Endothelial cell of hepatic sinusoid (primary cell): ENCODE results near the gene RFNG.

ENCODE experiments used
- in situ Hi-C: cut with HindIII; loops from 2 replicates; pipeline ENCODE4 v1.10.0; 2017; ENCODE audit warnings: low sequenced_read_pairs

RFNG gene

DNA sequence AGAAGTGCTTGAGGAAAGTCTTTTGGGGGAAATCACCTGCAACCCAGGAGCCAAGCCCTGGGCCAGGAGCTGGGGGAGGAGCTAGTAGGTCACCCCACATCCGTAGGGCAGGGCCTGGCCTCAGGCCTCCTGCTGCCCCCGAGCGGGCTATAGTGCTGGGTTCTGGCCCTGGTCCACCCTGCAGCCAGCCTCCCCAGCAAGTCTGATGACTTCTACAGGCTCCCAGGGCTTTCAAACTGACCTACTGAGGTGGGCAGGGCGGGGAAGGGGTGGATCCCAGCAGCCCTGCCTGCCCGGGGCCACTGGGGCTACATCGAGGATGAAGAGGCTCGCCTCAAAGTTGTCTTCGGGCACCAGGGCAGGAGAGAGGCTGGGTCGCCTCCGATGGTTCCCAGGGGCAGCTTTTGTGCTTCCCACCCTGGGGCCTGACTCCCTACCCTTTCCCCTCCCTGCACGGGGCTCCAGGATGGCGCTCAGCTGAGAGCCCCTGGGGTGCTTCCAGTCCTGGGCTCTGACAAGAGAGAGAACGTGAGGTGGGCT lies 33.9 kb downstream of the RFNG start:
- in situ Hi-C loops, result loop anchor here (10.0 kb wide), 1 partner anchor 397 kb away; the partner anchor contains the start of genes HEXD and OGFOD3

DNA sequence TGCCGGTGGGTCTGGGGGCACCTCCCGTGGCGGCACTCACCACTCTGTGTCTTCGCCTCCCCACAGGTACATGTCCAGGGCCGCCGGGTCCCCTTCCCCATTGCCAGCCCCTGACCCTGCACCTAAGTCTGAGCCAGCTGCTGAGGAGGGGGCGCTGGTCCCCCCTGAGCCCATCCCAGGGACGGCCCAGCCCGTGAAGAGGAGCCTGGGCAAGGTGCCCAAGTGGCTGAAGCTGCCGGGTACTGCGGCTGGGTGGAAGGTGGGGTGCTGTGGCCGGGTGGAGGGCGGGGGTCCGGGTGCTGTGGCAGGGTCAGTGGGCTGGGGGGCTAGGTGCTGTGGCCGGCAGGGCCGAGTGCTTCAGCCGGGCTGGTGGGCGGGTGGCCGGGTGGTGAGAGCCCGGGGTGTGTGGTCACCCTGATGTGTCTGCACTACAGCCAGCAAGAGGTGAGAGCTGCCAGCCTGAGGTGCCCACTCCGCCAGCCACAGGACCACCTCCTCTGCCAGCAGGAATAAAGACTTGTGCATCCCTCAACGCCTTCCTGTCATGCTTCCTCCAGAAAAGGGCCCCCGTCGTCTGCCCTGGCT lies 34.6 kb downstream of the RFNG start:
- in situ Hi-C loops, result loop anchor here (10.0 kb wide), 1 partner anchor 398 kb away; the partner anchor contains the start of genes HEXD and OGFOD3

DNA sequence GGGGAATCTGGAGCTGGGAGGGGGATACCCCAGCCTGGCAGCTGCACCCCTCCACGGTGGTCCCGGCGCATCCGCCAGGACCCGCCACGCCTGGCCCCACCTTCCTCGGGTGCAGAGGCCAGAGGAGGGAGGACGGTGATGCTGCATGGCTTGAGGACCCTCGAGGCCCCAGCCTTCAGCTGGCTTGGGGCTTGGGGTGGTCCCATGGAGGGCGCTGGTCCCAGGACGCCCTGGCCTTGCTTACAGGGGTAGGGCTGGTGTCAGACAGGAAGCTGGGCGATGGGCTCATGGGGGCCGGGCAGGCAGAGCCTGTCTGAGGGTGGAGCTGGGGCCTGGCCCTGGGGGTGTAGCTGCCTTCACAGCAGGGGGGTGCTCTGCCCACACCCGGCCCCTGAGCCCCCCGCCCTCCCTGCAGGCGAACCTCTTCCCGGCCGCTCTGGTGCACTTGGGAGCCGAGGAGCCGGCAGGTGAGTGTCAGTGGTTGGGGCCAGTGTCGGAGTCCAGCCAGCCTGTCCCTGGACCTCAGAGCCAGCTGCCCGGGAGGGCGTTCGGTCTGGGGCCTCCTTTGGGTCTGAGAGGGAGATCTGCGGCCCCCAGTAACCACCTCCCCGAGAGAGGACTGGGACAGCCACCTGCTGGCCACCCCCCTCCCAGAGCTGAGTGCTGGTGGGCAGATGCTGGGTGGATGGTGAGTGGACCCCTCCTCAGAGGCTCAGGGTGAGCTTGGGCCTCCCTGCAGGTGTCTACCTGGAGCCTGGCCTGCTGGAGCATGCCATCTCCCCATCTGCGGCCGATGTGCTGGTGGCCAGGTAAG lies 35.3 kb downstream of the RFNG start:
- in situ Hi-C loops, result loop anchor here (10.0 kb wide), 1 partner anchor 399 kb away; the partner anchor contains the start of genes HEXD and OGFOD3

- in situ Hi-C loops, result loop anchor here (10.0 kb wide), 1 partner anchor 399 kb away; the partner anchor contains the start of genes HEXD and OGFOD3
Measured at GRCh38 chr17:82015311-82015971, 36.2 kb downstream of the RFNG start.

DNA sequence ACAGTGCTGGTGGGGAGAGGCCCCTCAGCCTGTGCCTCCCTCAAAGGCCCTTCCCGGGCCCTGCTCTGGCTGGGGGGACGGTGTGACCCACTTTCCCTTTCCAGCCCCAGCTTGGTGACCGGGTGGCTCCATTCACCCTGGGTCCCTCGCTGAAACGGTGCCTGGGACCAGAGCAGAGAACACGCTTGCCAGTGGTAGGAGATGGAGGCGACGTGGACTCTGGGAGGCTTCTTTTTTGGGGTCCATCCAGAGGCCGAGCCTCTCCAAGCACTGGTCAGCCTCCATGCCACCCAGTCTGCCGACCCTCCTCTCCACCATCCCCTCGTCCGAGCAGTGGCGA lies 36.7 kb downstream of the RFNG start:
- in situ Hi-C loops, result loop anchor here (10.0 kb wide), 1 partner anchor 400 kb away; the partner anchor contains the start of genes HEXD and OGFOD3

DNA sequence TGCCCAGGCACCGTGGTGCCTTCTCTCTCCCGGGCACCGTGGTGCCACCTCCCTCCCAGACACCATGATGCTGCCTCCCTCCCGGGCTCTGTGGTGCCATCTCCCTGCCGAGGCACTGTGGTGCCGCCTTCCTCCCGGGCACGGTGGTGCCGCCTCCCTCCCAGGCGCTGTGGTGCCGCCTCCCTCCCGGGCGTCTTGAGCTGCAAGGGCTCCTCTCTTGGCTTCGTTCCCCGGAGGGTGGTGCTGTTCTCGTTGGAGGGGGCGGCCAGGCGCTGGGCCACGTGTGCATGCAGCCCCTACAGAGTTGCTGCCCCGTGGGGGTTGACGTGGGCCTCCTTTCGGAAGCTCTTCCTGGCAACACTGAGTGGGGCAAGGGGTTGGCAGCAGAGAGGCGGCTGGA lies 37.2 kb downstream of the RFNG start:
- in situ Hi-C loops, result loop anchor here (10.0 kb wide), 1 partner anchor 400 kb away; the partner anchor contains the start of genes HEXD and OGFOD3

DNA sequence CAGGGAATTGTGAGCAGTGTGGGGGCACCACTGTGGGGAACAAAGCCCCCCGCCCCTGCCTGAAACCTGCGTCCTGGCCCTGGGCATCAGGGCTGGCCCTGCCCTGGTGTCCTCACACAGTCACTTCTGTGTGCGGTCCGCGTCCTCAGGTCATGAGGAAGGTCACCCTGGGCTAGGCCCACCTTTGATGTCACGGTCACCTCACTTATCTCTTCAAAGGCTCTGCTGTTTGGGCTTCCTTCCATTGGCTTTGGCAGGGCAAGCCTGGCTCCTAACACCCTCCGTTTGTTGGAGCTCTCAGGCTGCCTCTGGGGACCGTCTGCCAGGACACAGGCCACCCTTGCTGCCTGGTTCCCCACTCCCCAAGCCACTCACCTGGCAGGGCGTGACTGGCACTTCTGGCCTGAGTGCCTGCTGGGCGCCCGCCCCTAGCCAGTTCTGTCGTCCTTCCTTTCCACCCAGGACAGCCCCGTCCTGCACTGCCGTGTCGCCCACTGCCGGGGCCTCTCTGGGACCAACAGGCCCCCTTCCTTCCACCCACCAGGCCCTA lies 37.8 kb downstream of the RFNG start:
- in situ Hi-C loops, result loop anchor here (10.0 kb wide), 1 partner anchor 401 kb away; the partner anchor contains the start of genes HEXD and OGFOD3

DNA sequence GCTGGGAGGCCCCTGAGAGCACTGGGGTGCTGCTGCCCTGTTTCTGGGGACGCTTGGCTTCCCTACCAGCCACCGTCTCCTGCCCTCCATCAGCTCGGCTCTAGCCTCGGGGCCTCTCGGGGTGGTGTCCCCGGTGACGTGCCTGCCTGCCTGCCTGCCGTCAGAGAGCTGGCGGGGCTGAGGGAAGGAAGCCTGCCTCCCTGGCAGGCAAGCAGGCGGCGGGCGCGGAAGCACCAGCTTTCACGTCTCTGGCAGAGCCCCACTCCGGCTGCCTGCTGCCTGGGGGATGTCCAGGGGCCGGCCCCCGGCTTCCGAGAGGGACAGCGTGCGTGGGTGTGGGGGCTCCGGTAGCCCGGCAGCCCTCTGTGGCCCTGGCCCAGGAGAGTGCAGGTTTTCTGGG lies 38.3 kb downstream of the RFNG start:
- in situ Hi-C loops, result loop anchor here (10.0 kb wide), 1 partner anchor 401 kb away; the partner anchor contains the start of genes HEXD and OGFOD3

- in situ Hi-C loops, result loop anchor here (10.0 kb wide), 1 partner anchor 402 kb away; the partner anchor contains the start of genes HEXD and OGFOD3
Measured at GRCh38 chr17:82012640-82013295, 38.8 kb downstream of the RFNG start.

DNA sequence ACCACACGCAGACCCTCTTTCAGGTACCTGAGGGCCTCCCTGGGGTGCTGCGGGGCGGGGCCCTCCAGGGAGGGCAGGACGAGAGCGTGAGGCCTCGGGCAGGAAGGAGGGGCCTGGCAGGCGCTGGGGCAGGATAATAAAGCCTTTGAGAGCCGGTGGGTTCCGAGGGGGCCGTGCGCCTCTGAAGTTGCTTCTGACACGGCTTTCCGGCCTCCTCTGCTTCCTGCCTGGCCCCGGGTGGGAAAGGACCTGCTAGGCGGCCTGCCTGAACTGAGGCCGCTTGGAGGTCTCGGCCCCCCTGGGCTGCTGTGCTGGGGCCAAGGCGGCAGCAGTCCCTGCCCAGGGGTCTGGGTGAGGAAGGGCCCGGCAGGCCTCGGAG lies 39.4 kb downstream of the RFNG start:
- in situ Hi-C loops, result loop anchor here (10.0 kb wide), 1 partner anchor 403 kb away; the partner anchor contains the start of genes HEXD and OGFOD3

DNA sequence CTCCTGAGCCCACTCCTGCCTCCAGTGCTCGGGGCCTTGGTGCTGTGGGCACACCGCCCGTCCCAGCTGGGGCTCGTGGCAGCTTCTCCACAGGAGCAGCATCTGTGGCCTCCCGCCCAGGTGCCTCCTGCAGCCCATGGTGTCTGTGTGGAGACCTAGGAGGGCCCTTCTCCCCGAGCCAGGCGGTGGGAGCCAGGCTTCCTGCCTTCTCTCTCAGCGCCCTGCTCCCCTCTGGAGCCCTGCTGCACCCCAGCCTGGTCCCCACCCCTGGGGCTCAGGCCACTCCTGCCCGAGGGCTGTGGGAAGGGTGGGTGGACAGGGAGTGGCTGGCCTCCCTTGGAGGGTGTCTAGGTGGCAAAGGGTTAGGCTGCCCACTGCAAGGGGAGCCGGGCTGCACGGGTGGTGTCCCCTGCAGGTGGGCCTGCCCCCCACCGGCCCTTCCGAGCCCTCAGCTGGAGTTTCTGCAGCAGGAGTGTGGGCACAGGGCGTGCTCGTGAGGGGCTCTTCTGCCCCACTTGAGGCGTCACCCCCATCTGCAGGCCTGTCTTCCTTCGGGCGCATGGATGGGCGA lies 39.9 kb downstream of the RFNG start:
- in situ Hi-C loops, result loop anchor here (10.0 kb wide), 1 partner anchor 403 kb away; the partner anchor contains the start of genes HEXD and OGFOD3

- in situ Hi-C loops, result loop anchor here (10.0 kb wide), 1 partner anchor 404 kb away; the partner anchor contains the start of genes HEXD and OGFOD3
Measured at GRCh38 chr17:82010575-82011525, 40.8 kb downstream of the RFNG start.

DNA sequence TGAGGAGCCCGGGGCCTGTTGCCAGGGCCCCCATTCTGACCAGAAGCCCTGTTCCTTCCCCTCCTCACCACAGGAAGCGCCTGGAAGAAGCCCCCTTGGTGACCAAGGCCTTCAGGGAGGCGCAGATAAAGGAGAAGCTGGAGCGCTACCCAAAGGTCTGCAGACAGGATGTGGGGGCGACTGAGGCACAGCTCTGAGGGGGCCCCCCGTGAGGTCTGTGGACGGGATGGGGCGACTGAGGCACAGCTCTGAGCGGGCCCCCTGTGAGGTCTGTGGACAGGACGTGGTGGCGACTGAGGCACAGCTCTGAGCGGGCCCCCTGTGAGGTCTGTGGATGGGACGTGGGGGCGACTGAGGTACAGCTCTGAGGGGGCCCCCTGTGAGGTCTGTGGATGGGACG lies 42.2 kb downstream of the RFNG start:
- in situ Hi-C loops, result no loop called here

- in situ Hi-C loops, result no loop called here
Measured at GRCh38 chr17:82008941-82009405, 42.6 kb downstream of the RFNG start.

- in situ Hi-C loops, result no loop called here
Measured at GRCh38 chr17:82008258-82008940, 43.2 kb downstream of the RFNG start.

- in situ Hi-C loops, result no loop called here
Measured at GRCh38 chr17:82007495-82008257, 43.9 kb downstream of the RFNG start.

DNA sequence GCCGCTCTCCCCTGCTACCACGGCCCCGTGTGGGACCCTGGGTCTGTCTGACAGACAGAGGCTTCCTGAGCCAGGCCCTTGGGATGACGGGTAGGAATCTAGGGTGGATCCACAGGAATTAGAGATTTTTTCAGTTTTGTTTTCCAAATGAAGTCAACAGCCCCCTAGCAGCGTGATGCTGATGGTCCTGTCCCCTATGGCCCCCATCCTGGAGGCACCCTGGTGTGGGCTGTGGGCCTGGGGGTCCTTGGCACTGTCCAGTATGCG lies 44.5 kb downstream of the RFNG start:
- in situ Hi-C loops, result no loop called here
